Kidney (tissue), 14 donors: ENCODE results near the gene ATF7IP. TPM values are rescaled to one million over a fixed set of nuclear protein-coding genes. Genes with fewer than 3 reads are reported as not detected.
"Not testable (repeated sequence)": the region's sequence is repeated elsewhere in the genome, so short reads cannot be mapped to it uniquely, and the experiment has no call there.

Experiments
- DNase-seq, 5 donors: peaks; one replicate each; pipeline ENCODE4 v3.0.0-alpha.2; 2013 to 2020
- FAIRE-seq: peaks from 2 replicates; lab custom pipeline; 2012; peaks lifted over from hg19 to GRCh38; lab: Jason Lieb, UNC
- H3K27ac ChIP-seq, 2 donors: one replicate each; pipeline ENCODE4 v1.7.0; 2013; ENCODE audit warnings: low read depth in 2 of 2, low read length in 2 of 2, inconsistent platforms in 1 of 2
- H3K27me3 ChIP-seq: one replicate; pipeline ENCODE4 v1.7.1; 2013; ENCODE audit warnings: low read length, inconsistent platforms; ENCODE audit not compliant: control insufficient read depth, insufficient read depth
- H3K36me3 ChIP-seq, 3 donors: one replicate each; pipeline versions ENCODE4 v1.7.0 to v1.7.1; 2013; ENCODE audit warnings: low read length in 3 of 3, control low read depth in 1 of 3, inconsistent platforms in 1 of 3; ENCODE audit not compliant: insufficient read depth in 3 of 3, control insufficient read depth in 2 of 3
- H3K4me1 ChIP-seq, 3 donors: one replicate each; pipeline versions ENCODE4 v1.7.0 to v1.7.1; 2013; ENCODE audit warnings: low read length in 3 of 3, inconsistent platforms in 1 of 3, low read depth in 1 of 3; ENCODE audit not compliant: control insufficient read depth in 2 of 3, insufficient read depth in 2 of 3
- H3K4me3 ChIP-seq, 3 donors: one replicate each; pipeline versions ENCODE4 v1.7.0 to v1.8.1; 2013; ENCODE audit warnings: low read length in 3 of 3, control low read depth in 1 of 3, inconsistent platforms in 1 of 3
- H3K9ac ChIP-seq, 3 donors: one replicate each; pipeline versions ENCODE4 v1.7.0 to v1.7.1; 2013; ENCODE audit warnings: low read length in 3 of 3, control low read depth in 1 of 3, inconsistent platforms in 1 of 3
- H3K9me3 ChIP-seq, 3 donors: one replicate each; pipeline versions ENCODE4 v1.7.0 to v1.7.1; 2013; ENCODE audit warnings: low read length in 3 of 3, control low read depth in 1 of 3, inconsistent platforms in 1 of 3; ENCODE audit not compliant: control insufficient read depth in 2 of 3, insufficient read depth in 1 of 3
- CTCF ChIP-seq: IDR thresholded peaks from 3 replicates; pipeline ENCODE4 v1.5.1; 2012; ENCODE audit warnings: mild to moderate bottlenecking, moderate library complexity, borderline replicate concordance; ENCODE audit not compliant: insufficient read depth; ENCODE audit errors: extremely low read depth
- intact Hi-C: fragments of 100-400 bp; cut with DNase I; formaldehyde crosslinking; loops from one replicate; pipeline ENCODE4 v1.11.1; 2022
- polyA plus RNA-seq: library from polyadenylated mRNA; stranded (reverse); fragments of 350-450 nt; fragmentation: Illumina TruSeq; extraction: RNeasy Lipid Tissue Mini Kit (QIAGEN cat#74804); gene quantifications from one replicate; pipeline ENCODE4 v1.2.3, GENCODE V29; 2014; ENCODE audit warnings: low read depth, low replicate concordance; ENCODE audit not compliant: insufficient read depth
- total RNA-seq: library from RNA; stranded (reverse); fragmentation: NEBNext Ultra II Directional; extraction: Animal tissue kit (Norgen Biotek cat#: 25700); gene quantifications from one replicate; pipeline ENCODE4 v1.2.1, GENCODE V29; 2021
- donor health status: control.
- donor health status: control.
- donor health status: control.
- donor health status: control.
- donor health status: control.
- donor health status: DM: yes; HTN: yes; CAD: no.
- donor health status: Normal renal cell carcinoma (clear cell type).

Gene ATF7IP
- total and polyA plus RNA-seq, 2 donors from 2014 or later: 6.3 to 97.1 TPM

- Histone ChIP-seq H3K9me3 (peaks cover 2 to 4% (median 2%) of the 10 kb centered on the region in 3 donors), H3K9ac (no peak overlapping the region), H3K27me3 (no peaks in the 10 kb centered on the region), H3K4me1 (peaks cover 0 to 19% (median 2%) of the 10 kb centered on the region in 3 donors), H3K36me3 (no peaks in the 10 kb centered on the region), H3K27ac (no peak overlapping the region), H3K4me3 (no peak overlapping the region)
- no peak for TF ChIP-seq CTCF
- intact Hi-C loops: no loop called here
- DNase-seq: no peak
- no peak for FAIRE-seq
These were observed 30.6 kb downstream of the ATF7IP start for GRCh38 chr12:14396071-14396470.

GRCh38 chr12:14399871-14400270, 34.4 kb downstream of the ATF7IP start:
- Histone ChIP-seq H3K9me3 (peaks cover 2 to 4% (median 2%) of the 10 kb centered on the region in 3 donors), H3K36me3 (no peaks in the 10 kb centered on the region), H3K27me3 (no peaks in the 10 kb centered on the region), H3K4me1 (peaks cover 4 to 14% (median 5%) of the 10 kb centered on the region in 3 donors), H3K4me3 (no peak overlapping the region), H3K9ac (no peak overlapping the region), H3K27ac (no peak overlapping the region)
- no peak for FAIRE-seq
- DNase-seq: no peak
- intact Hi-C loops: loop anchor here (5.0 kb wide), 1 partner anchor 33 kb away; the partner anchor contains the start of gene ATF7IP
- TF ChIP-seq CTCF: no peak

- DNase-seq: no peak
- Histone ChIP-seq H3K27ac (no peak overlapping the region), H3K9me3 (peaks cover 2 to 4% (median 2%) of the 10 kb centered on the region in 3 donors), H3K4me3 (no peak overlapping the region), H3K4me1 (peaks cover 4 to 7% (median 5%) of the 10 kb centered on the region in 3 donors), H3K9ac (no peak overlapping the region), H3K27me3 (no peaks in the 10 kb centered on the region), H3K36me3 (no peaks in the 10 kb centered on the region)
- FAIRE-seq: no peak
- TF ChIP-seq CTCF: no peak
- intact Hi-C loops: loop anchor here (5.0 kb wide), 1 partner anchor 33 kb away; the partner anchor contains the start of gene ATF7IP
These were observed 35.1 kb downstream of the ATF7IP start for GRCh38 chr12:14400599-14400998.

- intact Hi-C loops: loop anchor here (5.0 kb wide), 1 partner anchor 34 kb away; the partner anchor contains the start of gene ATF7IP
- not testable (repeated sequence) for H3K9ac ChIP-seq, H3K4me3 ChIP-seq, H3K36me3 ChIP-seq, H3K9me3 ChIP-seq, FAIRE-seq, H3K4me1 ChIP-seq, H3K27me3 ChIP-seq, H3K27ac ChIP-seq, DNase-seq
These were observed 35.8 kb downstream of the ATF7IP start for GRCh38 chr12:14401267-14401666.
